SHP77 treated with DMSO at 0.1 percent for 48 hours (cell line): Measurements from ENCODE around the gene MYO18A.
"Not testable (repeated sequence)": the region's sequence is repeated elsewhere in the genome, so short reads cannot be mapped to it uniquely, and the experiment has no call there.

ENCODE experiments used
- DNase-seq: peaks from one replicate; lab custom pipeline; 2025; lab: John Stamatoyannopoulos, UW

Gene MYO18A

DNA sequence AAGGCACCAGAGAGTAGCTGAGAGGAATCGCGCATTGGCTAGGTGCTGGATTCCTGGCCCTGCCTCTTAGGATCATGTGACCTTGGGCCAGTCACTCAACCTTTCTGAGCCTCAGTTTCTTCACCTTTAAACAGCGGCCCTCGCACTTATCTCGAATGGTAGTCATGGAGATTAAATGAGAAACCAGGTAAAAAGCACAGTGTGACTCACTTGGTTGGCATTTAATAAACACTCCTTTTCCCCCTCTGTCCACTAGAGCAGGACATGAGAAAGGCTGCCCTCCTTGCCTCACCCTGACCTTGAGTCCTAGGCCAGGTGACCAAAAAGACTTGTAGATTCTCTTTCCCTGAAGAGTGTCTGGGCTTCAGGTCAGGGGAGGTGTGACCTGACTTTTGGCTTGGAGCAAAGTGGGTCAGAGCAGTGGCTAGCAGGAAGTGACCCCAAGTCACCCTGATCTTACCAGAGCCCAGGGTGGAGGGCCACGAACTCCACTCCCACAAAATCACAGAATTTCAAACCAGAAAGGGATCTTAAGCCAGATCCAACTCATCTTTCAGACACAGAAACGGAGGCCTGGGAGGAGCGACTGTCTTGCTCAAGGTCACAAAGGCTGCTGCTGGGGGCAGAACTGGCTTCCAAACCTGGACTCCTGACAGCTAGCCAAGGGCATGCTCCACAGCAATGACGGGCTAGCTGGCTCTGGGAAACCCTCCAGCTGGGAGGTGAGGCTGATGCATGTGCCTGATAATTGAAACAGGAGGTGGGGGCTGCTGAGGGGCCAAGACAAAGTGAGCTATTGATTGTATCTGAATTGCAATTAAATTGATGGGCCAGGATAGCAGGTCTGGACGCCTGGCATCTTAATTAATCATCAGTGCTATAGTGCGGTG lies 72.0 kb downstream of the MYO18A start:
- DNase-seq, result no peak

DNA sequence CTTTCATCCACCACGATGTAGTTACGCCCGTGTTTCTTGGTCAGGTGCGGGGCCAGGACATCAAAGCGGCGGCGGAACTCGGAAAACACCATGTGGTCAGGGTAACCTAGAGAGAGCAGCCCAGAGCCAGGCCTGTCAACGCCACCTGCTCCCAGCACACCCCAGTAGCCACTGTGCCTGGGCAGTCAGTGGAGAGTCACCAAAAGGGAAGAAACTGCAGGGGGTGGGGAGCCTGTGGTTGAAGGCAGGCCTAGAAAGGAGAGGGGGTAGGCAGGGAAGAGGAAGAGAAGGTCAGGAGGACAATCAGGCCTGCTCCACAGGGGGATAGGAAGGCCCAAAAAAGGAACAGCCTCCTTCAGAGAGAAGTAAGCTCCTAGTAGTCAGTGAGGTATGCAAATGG lies 73.1 kb downstream of the MYO18A start:
- no peak for DNase-seq

DNA sequence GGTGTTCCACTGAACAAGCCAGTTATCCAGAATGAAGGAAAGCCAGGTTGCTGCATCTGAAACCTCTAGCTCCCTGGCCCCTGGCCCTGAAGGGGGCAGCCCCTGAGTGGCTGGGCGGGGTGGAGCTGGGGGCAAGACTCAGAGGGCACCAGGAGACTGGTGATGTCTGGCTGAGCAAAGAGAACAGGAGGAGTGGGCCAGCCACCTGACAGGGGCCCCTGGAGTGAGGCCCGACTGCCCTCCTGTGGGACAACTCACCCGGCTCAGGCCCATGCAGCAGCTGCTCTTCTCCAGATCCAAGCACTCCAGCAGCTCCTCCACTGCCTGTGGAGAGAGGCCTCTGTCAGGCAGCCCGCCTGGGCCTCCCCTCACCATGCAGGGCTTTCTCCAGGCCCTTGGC lies 76.9 kb downstream of the MYO18A start:
- DNase-seq, result no peak

DNA sequence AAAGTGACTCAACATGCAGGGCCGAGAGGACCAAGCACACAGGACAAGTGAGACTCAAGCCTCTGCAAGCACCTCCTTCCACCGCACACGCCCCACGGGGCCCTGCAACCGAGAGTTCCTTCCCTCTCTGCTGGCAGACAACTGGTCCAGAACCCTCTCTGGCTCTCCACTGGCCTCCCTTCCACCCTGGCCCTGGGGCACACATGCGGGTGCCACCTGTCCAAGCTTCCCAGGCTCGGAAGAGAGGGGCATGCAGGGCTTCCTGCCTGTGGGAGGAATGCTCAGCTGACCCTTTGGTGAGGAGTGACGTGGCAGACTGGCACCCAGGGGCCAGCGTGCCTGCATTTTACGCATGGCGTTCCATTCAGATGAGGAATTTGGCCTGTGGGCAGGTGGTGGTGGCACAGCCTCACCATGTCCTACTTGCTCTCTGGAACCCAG lies 77.4 kb downstream of the MYO18A start:
- DNase-seq, result no peak

DNA sequence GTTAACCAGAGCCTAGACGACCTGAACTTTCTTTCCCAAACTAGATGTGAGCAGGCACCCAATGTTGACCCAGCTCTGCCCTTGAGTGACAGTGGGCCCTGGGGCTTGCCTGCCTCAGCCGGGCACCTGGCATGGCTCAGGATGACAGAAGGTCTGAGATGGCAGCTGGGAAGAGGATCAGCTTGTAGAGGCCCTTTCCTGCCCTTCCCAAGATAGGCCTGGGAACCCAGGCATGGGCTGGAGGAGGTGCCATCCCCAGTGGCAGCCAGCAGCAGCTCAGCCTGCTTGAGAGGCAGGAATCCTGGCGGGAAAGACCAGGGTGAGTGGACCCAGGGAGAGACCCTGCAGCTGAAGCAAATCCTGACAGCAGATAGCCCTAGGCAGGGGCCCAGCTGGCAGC lies 78.2 kb downstream of the MYO18A start:
- no peak for DNase-seq

DNA sequence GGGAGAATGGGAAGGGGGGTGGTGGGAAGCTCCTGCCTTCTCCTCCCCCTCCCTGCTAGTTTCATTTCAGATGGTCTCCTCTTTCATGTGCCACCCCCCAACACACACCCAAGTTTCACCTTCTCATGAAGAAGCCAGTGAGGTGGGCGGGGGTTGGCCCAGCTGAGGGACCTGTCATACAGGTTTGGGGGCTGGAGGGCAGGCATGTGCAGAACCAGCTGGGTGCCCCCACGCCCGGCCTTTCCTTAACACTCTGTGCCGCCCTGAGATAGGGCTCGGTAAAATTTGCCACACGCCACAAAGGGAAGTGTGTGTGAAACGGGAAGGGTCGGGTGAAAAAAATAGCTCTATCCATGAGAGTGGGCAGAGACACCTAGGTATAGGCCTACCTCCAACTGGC lies 79.9 kb downstream of the MYO18A start:
- no peak for DNase-seq

DNA sequence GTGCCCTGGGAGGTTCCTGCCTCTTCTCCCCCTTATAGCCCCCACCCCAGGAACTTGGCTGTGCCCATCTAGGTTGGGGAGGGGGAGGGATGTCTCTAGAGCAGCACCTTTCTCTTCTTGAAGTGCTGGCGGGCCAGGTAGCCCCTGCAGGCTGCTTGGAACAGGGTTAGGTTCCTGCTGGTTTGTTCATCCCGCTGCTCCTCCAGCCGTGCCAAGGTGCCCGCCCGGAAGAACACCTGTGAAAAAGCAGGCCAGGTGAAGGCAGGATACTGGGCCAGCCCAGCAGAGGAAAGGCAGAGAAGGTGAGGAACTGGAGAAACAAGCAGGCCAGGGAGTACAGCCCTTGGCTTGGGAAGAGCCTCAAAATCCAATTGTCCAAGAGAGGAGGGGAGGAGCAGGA lies 80.7 kb downstream of the MYO18A start:
- DNase-seq, result no peak

DNA sequence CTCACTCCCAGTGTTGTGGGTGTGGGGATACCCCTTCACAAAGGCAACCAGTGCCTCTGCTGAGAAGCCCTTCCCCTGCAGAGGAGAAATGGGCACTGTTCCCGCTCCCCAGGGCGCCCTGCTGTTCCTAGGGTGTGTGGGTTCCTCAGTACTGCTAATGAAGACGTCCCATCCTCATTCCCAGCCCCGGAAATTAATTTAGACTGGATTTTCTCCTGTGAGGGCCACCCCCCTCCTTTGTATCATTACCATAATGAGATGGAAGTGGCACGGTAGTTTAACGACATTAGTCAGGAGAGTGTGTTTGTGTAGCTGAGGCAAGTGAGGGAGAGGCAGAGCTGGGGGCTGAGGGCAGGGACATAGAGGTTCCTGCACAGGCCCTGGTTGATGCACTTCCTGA lies 84.1 kb downstream of the MYO18A start:
- DNase-seq, result no peak

DNA sequence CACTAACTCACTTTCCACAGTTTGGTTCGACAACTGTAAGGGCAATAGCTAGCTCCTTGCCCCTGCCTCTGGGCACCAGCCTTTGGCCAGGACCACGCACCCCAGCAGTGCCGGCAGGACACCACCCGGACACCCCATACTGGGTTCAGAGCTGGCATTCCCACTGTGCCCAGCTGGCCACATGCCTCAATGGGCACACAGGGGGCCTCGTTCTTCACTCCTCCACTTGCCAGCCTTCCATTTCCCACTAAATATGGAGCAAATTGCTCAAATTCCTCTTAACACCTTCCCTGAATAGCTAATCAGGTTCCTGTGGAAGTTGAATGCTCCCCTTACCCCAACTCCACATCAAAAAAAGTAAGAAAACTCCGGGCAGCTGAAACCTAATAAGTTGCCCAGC lies 84.8 kb downstream of the MYO18A start:
- no peak for DNase-seq

DNA sequence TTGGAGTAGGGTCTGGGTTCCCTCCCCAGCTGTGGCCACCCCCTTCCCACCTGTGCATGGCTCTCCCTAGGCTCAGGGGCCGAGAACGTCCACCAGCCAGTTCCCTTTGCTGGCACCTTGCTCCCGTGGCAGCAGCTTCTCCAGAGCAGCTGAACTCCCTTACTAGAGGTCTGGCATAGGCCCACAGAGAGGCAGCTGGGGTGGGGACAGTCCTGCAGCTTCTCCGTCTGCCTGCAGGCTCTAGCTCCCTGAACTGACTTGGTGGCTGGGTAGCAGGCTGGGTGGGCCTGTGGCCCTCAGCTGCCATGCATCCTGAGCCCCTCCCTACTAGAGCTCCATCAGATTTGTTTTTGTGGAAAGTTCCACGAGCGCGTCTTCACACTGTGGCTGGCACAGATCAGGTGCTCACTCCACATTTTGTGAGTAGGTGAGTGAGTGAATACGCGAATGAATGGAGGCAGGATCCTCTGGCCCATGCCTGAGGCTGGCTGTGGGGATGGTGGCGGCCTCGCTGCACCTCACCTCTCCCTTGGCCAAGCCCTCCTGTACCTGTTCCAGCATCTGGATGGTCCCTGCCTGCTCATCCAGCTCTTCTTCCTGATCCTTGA lies 86.0 kb downstream of the MYO18A start:
- no peak for DNase-seq

DNA sequence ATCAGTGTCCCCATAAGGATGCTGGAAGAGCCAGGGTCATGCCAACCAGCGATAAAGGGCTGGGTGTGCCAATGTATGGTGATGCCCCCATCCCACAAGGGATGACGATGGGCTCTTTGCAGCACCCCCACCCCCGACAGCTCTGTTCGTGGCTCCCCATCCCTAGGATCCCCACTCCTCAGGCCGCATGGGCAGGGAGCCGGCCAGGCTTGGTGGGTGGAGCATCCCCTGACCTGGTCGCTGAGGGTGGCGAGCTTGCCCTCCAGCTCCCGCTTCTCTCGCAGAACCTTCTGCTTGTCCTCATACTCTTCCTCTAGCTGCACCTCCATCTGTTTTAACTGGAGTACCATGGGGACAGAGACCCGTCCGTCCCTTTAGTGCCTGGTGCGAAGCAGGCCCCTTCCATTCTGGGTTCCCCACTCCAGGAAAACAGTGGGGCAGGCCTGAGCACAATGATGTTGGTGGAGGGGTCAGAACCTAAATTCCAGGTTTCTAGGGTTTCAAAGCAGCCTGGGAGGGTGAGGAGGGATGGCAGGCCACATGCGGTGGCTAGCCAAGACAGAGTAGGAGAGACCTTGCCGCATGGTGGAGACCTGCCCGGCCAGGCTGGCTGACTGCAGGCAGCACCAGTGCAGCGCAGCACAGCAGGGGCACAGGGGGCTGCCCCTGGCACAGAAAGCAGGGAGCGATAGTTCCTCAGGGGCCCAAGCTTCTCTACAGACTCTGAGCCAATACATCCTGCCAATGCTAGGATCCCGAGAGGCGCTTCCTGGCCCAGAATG lies 86.9 kb downstream of the MYO18A start:
- DNase-seq, result no peak

DNA sequence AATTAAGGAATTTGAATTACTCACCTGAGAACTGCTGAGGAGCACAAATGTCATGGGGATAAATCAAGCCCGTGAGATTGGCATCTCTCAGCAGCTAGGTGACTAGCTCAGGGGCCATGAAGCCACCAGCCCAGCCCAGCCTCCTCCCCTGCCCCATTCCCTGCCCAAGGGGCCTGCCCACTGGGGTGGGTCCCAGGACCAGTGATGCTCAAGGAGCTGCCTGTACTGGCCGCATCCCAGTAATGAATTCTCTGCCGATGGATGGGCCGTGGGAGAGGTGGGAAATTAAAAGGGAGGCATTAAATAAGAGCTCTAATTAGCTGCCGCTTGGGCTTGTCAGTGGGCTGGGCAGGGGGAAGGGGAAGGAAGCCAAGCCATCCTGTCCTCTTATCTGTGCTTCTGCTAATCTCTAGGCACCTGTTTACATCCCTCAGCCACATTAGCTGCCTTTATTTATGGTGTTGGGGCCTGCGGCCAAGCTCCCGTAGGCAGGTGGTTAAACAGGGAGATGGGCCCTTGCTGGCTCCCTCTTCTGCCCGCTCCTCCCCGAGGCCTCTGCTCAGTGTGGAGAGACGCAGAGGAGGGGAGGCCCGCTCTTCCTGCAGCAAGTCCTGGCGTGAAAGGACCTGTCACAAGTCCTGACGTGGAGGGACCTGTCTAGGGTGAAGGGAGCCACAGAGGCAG lies 88.5 kb downstream of the MYO18A start:
- DNase-seq, result peak; percentile 83

DNA sequence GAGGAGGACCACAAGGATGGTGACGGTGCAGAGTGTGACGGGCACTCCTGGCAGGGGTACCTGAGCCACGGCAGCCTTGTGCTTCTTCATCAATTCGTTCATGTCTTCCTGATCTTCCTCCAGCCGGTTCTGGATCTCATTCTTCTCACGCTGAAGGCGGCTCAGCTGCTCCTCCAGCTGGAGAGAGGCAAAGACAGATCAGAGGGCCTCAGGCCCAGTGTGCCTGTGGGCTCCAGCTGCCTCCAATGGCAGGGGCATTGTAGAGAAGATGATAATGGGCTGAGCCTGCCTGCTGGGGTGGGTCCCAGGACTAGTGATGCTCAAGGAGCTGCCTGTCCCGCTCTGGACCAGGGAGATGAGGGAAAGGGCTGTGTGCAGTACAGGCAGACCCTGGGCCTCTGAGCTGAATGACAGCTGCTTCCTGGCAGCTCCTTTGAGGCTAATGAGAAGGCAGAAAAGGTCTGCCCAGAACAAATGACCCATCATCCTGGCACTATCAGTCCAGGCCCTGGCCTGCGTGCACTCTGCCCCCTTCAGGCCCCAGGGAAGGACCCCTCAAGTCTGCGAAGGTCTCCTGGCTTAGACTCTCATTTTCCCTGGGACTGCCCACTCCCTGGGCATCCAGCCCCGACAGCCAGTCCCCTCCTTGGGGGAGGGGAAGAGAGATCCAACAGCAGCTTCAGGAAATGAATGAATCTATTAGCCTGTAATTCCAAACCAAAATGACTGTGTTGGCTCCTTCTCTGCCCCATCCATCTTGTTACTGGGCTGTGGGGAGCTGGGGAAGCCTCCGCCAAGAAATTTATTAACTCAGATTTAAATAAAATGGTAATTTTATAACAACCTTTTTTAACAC lies 89.2 kb downstream of the MYO18A start:
- DNase-seq, result no peak

DNA sequence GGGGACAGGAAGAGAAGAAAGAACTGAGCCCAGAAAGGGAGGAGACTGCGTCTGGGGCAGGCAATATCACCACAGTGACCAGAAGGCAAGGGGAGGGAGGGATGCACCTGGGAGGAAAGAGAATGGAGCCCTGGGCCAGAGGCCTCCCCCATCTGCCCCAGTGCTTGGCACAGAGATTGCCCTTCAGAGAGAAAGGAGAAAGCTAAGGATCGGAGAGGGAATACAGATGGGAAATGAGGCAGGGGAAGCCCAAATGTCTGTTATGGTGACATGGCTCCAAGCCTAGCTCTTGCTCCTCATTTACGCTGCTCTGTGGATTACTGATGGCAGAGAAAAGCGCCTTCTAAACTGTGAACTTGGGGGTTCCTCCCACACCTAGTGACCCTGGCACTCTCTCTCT lies 90.1 kb downstream of the MYO18A start:
- DNase-seq, result no peak

DNA sequence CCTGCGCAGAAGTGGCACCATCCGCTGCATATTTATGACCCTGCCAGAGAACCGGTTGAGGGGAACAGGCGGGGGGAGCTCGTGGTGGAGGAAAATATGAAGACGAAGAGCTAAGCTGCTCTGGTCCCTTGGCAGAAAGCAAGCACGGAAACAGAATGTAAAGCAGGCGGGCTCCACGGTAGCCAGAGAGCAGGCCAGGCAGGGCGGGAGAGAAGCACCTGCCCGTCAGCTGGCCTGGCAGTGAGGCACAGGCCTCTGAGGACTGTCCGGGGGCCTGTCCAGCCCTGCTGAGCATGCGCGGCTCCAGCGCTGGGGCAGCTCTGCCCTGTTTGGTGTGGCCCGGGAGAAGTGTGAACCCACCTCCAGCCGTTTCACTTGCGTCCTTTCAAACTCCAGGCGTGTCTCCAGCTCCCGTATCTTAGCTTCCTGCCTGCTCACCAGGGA lies 90.6 kb downstream of the MYO18A start:
- peak; percentile 46 for DNase-seq

DNA sequence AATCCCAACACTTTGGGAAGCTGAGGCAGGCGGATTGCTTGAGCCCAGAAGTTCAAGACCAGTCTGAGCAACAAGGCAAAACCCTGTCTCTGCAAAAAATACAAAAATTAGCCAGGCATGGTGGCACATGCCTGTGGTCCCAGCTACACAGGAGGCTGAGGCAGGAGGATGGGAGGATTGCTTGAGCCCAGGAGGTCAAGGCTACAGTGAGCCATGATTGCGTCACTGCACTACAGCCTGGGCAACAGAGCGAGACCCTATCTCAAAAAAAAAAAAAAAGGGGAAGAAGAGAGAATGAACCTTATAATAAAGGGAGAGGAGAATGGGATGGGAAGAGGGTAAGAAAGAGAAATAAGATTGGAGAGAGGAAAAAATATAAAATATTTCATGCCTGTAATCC lies 91.4 kb downstream of the MYO18A start:
- not testable (repeated sequence) for DNase-seq

DNA sequence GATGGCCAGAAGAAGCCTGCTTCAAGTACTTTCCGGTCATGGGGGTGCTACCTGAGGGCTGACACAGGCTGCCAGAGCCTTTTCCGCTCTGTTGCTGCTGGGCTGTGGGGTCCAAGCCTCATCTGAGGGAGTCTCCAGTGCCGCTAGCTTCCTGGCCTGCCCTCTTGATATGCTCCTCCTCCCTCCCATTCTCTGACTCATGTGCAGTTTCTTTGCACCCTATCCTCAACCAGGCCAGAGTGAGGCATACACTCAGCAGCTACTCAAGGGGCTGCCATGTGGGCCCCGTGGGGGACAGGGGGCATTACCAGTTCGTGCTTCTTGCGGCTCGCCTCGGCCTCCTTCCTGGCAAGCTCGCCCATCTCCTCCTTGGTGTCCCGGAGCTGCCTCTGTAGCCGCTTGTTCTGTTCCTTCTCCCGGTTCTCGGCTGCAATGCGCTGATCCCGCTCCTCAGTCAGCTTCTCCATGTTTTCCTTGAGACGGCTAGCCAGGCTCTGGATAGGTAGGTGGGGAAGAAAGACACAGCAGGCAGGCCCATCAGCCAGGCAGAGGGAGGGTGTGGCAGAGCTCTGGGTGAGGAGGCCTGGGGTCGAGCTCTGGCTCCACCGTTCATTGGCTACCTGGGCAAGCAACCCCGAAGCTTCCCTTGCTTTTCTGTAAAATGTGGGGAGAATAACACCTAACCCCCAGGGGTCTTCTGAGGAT lies 93.4 kb downstream of the MYO18A start:
- no peak for DNase-seq

DNA sequence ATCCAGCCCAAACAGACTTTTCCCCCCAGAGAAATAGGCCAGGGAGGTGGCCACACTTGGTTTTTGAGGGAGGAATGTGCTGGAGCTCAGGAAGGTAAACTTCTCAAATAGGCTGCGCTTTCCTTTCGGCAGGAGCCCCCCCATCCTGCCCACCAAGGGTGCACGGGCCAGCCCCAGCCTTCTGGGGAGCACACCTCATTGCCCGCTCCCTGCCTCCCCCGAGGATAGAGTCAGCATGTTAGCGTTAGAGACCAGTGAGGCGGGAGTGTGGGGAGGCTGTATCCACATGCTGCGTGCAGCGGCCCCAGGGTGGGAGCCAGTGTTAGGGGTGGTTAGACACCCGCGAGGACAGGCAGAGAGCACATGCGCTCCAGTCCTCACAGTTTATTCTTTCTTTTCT lies 95.0 kb downstream of the MYO18A start:
- DNase-seq, result no peak

DNA sequence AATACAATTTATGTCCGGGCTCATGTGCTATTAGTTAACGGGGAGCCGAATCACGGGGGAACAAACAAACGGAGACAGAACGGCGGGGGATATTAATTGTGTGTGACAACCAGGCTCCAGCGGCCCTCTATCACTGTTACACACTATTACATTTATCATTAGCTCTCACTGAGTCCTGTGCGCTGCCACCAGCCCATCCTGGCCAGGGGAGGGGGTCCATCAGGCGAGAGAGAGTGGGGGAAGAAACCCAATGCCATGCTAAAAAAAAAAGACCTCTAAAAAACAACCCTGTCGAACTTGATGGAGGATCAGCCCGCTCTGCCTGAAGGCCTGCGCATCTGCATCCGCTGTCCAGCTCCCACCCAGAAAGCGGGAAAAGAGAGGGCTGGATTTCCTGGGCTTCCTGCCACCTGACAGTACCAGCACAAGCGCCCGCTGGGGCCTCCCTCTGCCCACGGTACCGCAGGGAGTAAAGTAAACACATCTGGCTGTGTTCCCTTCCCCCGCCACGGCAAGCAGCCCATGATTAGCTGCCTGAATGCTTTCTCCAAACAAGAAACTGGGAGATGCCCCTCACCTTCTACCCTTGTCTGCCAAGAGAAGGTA lies 95.6 kb downstream of the MYO18A start:
- peak; percentile 62 for DNase-seq

DNA sequence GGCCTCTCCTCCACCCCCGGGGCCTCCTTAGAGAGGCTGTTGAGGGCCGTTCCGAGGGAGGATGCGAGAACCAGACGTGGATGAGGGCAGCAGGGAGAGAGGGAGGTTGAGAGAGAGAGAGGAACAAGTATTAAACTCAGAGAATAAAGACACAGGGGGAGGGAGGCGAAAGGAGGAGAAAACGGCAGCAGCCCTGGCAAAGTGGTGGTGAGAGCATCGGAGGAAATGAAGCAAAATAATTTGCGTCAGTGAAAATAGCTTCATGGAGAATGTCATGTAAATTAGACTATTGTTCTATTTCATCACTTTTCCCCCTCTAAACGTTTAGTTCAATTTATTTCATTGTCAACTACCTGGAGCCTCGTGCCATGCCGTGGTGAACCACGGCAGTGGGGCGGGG lies 99.2 kb downstream of the MYO18A start:
- no peak for DNase-seq
